GM18909 (cell line): Measurements from ENCODE around the gene KPNA5.
A peak's percentile ranks its signal among the peaks of the same experiment; 100 is the strongest.
"Not testable (repeated sequence)": the region's sequence is repeated elsewhere in the genome, so short reads cannot be mapped to it uniquely, and the experiment has no call there.

Source experiments
- ATAC-seq: cut with Tn5 transposase; IDR thresholded peaks from one replicate; pipeline ENCODE4 v1.9.1; 2021; ENCODE audit warnings: mild to moderate bottlenecking; ENCODE audit not compliant: unreplicated experiment, poor library complexity

The KPNA5 gene

DNA sequence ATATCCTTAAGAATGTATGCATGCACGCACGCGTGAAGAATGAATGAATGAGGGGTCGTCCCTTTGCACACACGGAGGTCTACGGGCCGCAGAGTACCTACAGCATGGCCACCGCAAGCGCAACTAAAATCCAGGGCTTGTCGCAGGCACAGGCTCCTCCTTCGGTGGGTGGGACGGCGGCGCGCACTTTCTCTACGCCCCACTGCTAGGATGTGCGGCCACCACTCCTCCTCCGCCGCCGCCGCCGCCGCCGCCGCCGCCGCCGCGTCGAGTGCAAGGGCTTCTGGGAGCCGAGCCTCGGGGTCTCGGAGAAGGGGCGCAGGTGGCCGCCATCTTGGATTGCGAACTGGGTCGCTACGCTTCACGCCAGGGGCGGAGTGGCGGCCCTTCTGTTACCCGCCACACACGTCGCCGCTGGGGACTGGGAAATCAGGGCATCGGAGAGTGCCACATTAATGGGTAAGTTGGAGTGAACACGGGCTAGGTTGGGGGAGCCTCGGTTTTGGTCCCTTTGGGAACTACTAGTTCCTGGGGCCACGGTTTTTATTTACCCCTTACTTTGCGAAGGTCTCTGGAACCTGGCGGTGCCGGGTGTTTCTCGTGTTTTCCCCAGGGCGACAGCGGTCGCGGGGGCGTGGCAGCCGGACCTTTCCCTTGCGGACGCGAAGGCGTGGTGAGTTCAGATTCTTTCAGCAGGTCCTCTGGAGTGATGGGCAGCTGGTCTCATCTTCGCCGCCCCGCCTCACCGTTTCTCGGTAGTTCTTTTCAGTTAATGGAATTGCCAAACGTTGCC, at the start of gene KPNA5:
Gene KPNA5, plus strand, starts transcription at position 332 of the 793 bp plus-strand sequence. Its CDS starts 124 bp downstream, at position 456.
- ATAC-seq = peak; percentile 96

DNA sequence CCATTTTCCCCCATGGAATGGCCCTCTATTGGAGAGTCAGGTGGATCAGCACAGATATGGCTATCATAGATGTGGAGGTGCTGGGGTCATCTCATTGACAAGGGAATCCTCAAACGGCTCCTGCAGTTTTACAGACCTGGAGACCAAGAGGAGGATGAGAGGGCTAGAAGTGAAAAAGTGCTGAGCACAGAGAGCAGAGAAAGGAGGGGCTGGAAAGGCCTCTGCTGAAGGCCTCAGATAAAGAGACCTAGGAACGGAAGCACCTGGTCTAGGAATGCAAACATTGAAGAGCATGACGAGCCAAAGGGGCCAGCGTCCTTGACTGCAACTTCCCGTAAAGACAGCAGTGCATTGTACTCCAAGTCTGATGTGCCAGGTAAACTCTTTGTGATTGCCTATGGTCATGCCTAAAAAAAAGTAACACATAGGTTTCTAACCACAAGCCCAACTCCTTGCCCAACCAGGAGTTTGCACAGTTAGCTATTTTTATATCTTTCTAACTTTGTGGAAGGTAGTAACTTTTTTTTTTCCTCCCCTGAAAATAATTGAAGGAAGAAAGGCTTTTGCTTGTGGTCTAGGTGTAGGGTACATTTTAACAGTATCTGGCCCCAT, 49.5 kb upstream of the KPNA5 start:
- peak; percentile 59 for ATAC-seq

DNA sequence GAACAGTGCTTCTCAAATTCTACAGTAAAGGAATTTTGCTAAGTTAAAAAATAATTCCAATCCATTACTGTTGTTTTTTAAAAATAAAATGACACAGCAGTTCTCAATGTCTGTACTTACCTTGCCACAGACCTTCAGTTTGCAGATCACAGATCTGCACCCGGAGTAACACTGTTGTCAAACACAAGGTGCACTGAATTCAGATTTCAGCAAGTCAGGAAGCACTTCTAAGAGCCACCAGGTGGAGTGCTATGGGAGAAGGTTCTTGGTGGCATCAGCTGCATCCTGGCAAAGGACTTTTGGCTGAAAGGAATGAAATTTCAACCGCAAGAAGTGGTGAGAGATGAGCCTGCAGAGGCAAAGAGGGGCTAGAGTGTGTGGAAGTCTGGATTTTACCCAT, 47.3 kb upstream of the KPNA5 start:
- no peak for ATAC-seq

DNA sequence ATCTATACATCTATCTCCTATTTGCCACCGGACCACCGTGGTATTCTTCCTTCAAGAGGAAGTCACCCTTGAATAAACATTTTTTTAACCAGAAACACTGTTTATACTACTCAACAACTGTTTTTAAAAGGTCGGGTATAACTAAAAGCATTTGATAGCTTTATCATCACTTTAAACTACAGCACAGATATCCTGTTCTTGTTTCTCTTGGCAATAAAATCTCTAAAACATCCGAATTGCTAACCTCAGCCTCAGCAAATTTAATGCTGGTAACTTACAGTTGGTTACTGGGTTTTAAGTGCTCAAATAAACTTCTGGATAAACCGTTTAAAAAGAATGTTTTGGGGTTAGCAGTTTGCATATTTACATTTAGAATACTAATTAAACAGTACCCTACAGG, 32.9 kb upstream of the KPNA5 start:
- no peak for ATAC-seq

DNA sequence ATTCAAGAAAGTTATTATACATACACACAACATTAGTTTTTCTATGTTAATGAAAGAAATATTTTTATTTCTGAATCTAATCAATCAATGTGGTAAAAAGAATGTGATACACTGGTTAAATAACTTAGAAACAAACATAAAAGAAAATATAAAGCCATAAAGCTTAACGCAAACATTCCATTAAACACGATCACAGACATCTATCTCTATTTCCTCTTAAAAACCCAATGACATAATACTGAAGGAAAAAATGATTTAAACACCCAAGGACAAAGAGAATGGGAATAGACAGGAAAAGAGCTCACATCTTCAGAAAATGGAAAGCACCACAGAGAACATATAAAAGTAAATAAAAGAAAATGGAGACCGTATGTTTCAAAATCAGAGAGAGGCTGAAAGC, 31.9 kb upstream of the KPNA5 start:
- no peak for ATAC-seq

DNA sequence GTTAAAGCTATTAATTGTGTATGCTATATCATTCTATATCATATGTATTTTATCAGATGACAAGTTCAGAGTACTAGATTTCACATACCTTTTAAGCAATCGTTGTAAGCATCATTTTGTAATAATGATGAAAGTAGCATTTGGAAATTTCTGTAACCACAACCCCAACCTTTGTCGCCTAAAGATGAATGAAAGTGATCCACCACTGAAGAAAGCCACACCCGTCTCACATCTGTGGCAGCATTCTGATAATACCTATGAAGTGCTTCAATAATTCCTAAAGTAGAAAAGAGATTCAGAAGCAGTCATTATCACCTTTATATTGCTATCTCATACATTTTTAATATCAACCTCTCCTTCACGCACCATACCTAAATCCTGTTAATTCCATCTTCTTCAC, 29.1 kb upstream of the KPNA5 start:
- no peak for ATAC-seq

DNA sequence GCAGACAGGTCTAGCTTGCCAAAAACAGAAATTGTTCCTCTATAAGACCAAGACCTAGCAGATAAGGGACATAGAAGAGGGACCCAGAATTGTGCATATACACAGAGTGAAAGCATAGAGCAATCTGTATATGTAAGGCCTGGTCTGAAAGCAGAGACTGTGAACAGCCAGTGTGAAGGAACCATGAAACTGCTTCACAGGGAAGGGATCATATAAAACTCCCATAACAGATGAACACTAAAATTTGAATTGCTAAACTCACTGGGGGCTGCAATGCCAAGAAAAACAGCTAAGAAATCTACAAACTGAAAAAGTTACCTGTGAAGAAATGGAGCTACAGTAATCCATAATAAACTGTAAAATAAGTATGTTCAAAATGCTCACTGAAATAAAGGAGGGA, 19.4 kb upstream of the KPNA5 start:
- no peak for ATAC-seq

DNA sequence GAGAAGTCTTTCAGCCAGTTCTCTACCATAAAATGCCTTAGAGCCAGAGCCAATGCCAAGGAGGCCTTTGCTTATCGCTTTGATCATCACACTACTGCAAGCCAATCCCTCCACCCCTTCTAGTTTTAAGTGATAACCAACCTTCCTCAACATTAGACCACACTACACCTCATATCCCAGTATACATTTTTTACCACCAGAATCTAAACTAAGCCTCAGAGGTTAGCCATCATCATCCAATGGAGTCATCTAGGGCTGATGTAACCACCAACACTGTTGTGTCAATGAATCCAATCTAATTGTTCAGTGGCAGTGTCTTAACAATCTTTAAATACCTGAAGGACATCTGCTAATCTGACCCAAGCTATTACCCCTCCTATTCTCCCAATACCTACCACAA, 18.8 kb upstream of the KPNA5 start:
- ATAC-seq = no peak

DNA sequence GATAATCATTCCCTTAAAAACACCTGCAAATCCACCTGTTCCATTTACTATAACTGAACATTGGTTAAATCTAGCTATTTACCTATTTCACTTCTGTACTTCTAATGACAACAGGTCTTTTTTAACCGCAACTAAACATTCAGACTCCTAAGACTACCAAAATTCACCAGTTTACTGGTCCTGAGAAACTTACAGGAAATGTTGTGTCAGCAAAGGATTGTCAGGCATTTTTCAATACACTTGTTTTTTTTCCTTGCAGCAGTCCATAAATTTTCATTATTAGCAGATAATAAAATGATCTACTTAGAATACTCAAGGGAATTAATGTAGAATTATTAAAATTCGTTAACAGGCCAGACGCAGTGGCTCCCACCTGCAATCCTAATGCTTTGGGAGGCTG, 17.7 kb upstream of the KPNA5 start:
- ATAC-seq = no peak

DNA sequence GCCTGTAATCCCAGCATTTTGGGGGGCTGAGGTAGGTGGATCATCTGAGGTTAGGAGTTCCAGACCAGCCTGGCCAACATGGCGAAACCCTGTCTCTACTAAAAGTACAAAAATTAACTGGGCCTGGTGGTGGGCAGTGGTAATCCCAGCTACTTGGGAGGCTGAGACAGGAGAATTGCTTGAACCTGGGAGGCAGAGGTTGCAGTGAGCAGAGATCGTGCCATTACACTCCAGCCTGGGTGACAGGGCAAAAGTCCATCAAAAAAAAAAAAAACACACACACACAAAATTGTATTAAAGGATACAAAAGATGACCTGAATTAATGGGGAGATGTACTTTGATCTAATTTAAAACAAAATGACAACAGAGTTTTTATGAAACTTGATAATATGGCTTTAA, 16.8 kb upstream of the KPNA5 start:
- not testable (repeated sequence) for ATAC-seq

DNA sequence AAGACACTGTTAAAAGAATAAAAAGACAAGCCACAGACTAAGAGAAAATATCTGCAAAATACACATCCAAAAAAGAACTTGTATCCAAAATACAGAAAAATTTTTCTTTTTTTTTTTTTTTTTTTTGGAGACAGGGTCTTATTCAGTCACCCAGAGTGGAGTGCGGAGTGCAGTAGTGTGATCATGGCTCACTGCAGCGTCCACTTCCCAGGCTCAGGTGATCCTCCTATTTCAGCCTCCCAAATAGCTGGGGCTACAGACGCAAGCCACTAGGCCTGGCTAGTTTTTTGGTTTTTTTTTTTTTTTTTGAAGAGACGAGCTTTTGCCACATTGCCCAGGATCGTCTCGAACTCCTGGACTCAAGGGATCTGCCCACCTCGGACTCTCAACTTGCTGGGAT, 15.5 kb upstream of the KPNA5 start:
- ATAC-seq = no peak

DNA sequence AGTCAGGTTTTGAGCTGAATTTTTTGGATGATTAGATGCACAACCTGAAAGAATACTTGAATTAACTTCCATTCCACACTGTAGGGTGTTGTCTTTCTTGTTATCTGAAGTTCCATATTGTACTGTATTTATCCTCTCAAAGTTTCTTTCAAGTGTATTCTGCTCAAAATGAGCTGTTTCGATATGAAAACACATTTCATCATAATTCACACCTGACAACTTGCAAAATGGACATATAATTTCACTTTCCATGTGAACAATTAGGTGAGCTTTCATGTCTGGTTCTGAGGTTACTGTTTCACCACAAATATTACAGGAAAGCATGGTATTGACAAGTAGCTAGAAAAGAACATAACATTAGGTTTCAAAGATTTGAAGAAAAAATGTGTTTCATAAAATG, 14.1 kb upstream of the KPNA5 start:
- ATAC-seq = peak; percentile 43

DNA sequence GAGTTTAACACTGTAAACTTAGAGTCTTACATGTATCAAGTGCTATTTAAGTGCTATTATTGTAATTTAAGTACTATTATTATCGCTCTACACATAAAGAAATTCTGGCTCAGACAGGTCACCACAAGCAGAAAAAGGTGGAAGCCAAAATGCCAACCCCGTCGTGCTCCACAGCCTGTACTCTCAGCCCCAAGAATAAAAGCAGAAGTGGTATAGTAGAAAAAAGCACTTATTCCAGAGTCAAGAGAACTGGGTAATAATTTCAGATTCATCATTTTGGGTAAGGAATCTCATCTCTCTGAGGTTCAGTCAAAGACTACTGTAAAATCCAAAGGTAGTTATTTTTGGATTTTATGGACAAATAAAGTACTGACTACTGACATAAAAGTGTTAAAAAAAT, 13.4 kb upstream of the KPNA5 start:
- peak; percentile 27 for ATAC-seq

DNA sequence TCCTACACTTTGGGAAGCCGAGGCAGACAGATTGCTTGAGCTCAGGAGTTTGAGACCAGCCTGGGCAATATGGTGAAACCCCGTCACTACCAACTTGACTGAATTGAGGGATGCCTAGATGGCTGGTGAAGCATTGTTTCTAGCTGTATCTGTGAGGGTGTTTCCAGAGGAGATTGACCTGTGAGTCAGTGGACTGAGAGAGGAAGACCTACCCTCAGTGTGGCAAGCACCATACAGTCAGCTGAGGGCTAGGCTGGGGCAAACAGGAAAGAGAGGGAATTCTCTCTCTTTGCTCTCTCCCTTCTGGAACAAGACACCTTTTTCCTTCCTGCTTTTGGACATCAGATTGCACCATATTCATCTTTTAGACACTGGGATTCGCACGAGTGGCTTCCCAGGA, 8.7 kb upstream of the KPNA5 start:
- no peak for ATAC-seq

DNA sequence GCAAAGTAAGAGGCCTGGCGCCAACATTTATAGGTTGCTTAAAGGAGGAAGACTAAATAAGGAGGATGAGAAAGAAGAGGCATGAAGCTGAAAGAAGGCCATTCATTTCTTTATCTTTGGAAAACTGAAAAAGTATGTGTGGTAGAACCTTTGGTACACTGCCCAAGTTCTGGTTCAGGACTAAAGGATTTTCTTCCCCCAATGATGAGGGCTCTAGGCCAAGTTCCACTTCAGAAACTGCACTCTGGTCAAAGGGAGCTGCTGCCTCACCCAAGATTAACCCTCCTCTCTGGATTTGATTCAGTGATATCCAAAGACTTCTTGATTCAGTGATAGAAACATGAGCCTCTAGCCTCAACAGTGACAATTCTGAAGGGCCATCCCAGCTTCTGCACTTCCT, 5.0 kb upstream of the KPNA5 start:
- ATAC-seq = no peak

DNA sequence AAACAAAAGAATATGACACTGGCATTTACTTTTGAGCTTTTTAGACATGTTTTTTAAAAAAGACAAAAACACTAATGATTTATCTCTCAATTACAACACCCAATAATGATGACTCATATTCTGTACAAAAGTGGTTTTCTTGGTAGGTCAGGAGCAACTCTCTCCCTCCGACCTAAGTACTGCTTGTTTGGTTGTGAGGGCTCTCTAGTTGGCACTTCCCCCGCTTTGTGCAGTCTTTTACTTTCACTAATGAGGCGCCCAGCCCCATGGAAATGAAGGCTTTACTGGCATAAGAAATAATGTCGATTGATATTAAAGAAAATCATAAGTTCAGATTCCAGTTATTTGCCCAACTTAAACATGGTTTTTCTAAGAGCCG, 1.3 kb downstream of the KPNA5 start:
- peak; percentile 40 for ATAC-seq

DNA sequence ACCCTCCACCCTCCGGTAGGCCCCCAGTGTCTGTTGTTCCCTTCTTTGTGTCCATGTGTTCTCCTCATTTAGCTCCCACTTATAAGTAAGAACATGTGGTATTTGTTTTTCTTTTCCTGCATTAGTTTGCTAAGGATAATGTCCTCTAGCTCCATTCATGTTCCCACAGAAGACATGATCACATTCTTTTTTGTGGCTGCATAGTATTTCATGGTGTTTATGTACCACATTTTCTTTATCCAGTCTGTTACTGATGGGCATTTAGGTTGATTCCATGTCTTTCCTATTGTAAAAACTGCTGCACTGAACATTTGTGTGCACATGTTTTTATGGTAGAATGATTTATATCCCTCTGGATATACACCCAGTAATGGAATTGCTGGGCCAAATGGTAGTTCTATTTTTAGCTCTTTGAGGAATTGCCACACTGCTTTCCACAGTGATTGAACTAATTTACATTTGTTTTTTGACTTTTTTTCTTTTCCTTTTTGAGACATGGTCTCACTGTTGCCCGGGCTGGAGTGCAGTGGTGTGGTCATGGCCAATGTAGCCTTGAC, 4.5 kb downstream of the KPNA5 start:
- no peak for ATAC-seq

DNA sequence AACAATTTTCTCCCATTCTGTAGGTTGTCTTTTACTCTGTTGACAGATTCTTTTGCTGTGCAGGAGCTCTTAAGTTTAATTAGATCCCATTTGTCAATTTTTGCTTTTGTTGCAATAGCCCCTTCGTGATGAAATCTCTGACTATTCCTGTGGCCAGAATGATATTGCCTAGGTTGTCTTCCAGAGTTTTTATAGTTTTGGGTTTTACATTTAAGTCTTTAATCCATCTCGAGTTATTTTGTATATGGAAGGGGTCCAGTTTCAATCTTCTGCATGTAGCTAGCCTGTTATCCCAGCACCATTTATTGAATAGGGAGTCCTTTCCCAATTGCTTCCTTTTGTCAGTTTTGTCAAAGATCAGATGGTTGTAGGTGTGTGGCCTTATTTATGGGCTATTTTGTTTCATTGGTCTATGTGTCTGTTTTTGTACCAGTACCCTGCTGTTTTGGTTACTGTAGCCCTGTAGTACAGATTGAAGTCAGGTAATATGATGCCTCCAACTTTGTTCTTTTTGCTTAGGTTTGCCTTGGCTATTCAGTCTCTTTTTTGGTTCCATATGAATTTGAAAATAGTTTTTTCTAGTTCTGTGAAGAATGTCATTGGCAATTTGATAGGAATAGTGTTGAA, 5.6 kb downstream of the KPNA5 start:
- not testable (repeated sequence) for ATAC-seq

DNA sequence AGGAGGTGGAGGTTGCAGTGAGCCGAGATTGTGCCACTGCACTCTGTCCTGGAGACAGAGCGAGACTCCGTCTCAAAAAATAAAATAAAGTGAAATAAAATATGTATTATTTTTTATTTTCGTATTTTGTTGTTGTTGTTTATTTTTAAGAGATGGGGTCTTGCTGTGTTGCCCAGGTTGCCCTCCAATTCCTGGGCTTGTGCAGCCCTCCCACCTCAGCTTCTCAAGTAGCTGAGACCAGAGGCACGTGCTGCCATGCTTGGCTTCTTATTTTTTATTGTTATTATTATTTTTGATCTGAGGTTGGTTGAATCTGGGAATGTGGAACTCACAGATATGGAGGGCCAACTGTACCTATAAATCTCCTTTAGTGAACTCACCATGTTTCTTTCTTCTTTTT, 10.1 kb downstream of the KPNA5 start:
- ATAC-seq = no peak

DNA sequence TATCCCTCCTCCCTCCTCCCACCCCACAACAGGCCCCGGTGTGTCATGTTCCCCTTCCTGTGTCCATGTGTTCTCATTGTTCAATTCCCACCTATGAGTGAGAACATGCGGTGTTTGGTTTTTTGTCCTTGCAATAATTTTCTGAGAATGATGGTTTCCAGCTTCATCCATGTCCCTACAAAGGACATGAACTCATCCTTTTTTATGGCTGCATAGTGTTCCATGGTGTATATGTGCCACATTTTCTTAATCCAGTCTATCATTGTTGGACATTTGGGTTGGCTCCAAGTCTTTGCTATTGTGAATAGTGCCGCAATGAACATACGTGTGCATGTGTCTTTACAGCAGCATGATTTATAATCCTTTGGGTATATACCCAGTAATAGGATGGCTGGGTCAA, 11.9 kb downstream of the KPNA5 start:
- not testable (repeated sequence) for ATAC-seq

DNA sequence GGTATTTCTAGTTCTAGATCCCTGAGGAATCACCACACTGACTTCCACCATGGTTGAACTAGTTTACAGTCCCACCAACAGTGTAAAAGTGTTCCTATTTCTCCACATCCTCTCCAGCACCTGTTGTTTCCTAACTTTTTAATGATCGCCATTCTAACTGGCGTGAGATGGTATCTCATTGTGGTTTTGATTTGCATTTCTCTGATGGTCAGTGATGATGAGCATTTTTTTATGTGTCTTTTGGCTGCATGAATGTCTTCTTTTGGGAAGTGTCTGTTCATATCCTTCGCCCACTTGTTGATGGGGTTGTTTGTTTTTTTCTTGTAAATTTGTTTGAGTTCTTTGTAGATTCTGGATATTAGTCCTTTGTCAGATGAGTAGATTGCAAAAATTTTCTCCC, 12.3 kb downstream of the KPNA5 start:
- not testable (repeated sequence) for ATAC-seq
